HG03025 (cell line): Measurements from ENCODE around the gene GABPB1.
A peak's percentile ranks its signal among the peaks of the same experiment; 100 is the strongest.
"Not testable (repeated sequence)": the region's sequence is repeated elsewhere in the genome, so short reads cannot be mapped to it uniquely, and the experiment has no call there.

Experiments
- ATAC-seq: cut with Tn5 transposase; IDR thresholded peaks from one replicate; pipeline ENCODE4 v1.9.1; 2021; ENCODE audit warnings: mild to moderate bottlenecking, moderate library complexity; ENCODE audit not compliant: unreplicated experiment, low FRiP score

Gene GABPB1

DNA sequence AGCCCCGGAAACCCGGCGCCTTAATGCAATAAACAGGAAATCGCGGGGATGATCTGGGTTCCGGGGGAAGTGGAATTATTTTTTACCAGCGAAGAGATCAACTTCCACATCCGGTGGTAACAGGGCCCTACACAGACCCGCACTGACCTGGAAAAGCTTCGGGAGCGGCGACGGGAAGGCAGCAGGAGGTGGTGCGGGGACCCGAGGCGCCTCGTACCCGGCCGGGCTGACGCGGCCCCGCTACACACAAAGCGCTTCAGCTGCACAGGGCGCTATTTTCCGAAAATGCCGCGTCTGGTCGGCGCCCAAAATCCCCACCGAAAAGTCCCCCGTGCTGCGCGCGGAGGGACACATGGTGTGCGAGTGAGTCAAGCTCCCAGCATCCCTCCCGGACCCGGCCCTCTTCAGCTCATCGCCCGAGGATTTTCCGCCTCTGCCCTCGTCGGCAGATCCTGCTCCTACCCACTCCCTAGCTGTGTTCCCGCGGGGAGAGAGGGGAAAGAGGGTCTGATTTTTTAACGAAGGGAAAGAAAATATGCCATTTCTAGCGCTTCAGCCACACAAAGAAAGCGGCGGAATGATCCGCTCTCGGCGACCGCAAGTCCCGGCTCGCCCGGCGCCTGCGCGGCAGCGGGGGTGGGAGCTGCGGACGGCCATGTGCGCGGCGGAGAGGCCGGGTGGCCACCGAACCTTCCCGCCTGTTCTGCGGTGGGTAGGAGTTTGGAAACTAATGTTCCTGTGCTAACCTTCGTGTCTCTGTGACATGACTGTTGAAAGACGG lies at the start of gene GABPB1:
Gene GABPB1, minus strand, starts transcription at position 361 of the 781 bp plus-strand sequence. CDS start 45,400 bp downstream, outside the sequence.
- ATAC-seq, result peak; percentile 44

DNA sequence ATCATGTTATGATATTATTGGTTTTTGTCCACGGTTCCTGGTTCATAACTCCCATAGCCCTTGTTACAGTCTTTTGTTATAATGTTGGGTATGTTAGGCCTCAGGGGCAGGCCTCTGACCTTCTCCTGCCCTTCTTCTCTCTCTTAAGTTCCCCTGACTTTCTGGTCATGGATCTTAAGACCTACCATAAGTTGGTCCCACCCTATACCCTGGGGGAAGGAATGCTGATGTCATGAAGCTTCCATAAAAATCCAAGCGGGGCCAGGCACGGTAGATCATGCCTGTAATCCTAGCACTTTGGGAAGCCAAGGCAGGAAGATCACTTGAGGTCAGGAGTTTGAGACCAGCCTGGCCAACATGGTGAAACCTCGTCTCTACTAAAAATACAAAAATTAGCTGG lies 36.6 kb upstream of the GABPB1 start:
- ATAC-seq, result not testable (repeated sequence)

DNA sequence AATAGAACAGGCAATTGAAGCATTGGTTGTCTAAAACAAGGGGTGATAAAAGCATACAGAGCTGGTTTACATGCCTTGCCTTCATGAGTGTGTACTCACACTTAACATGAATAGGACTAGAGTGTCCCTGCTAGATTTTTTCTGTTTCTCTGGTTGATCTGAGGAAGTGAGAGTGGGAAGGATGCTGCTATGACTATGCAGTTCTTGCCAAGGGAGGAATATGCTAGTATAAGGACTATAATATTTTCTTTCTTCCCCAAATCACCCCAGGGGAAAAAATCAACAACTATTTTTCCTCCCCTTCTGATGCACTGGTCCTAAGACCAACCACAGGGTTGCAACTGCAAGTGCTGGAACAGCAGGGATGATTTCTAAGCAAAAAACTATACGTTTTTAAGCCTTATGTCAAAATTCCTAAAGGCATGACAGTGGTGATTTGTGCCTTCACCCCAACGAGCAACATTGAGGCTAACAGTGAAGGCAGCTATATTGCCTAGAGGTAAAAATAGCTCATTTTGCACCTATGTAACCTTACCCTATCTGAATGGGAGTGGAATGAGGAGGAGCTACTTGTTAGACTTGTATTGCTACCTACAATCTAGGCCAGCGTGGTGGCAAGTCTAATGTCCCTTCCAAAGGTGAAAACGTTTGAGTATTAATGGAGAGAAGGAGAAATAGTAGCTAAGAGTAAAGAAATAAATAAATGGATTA lies 35.7 kb upstream of the GABPB1 start:
- ATAC-seq, result peak; percentile 66

DNA sequence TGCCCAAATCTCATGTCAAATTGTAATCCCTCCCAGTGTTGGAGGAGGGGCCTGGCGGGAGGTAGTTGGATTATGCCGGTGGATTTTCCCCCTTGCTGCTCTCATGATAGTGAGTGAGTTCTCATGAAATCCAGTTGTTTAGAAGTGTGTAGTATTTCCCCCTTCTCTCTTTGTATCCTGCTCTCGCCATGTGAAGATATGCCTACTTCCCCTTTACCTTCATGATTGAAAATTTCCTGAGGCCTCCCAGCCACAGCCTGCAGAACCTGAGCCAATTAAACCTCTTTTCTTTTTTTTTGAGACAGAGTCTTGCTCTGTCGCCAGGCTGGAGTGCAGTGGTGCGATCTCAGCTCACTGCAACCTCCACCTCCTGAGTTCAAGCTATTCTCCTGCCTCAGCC lies 27.4 kb upstream of the GABPB1 start:
- not testable (repeated sequence) for ATAC-seq

DNA sequence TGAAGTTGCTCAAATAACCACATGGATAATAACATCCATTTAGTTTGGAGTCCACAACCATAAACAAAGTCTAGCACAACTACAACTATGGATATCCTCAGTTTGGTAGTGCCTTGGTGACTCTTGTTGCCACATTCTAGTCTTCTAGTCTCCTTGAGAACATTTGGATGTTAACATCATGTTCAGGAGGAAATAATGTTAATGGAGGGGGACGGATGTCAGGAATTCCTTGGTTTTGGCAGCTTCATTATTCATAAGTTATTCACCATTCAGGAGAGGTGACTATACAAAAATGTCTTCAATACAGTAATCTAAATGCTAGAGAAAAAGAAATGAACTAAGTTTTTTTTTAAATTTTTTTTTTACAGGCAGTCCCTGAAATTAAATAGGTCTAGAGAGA lies 26.4 kb upstream of the GABPB1 start:
- no peak for ATAC-seq

DNA sequence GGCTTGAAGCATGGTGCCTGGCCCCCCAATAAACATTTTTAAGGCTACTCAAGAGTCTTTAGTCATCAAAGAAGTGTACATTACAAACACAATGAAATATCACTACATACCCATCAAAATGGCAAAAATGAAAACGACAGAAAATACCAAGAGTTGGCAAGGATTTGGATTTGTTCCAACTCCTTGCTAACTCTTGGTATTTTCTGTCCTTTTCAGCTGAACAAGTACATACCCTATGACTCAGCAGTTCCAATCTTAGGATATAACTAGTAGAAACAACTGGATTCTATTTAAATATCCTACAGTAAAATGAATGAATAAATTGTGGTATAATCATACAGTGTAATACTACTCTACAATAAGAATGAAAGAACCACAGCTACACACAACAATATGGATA lies 25.1 kb upstream of the GABPB1 start:
- no peak for ATAC-seq

DNA sequence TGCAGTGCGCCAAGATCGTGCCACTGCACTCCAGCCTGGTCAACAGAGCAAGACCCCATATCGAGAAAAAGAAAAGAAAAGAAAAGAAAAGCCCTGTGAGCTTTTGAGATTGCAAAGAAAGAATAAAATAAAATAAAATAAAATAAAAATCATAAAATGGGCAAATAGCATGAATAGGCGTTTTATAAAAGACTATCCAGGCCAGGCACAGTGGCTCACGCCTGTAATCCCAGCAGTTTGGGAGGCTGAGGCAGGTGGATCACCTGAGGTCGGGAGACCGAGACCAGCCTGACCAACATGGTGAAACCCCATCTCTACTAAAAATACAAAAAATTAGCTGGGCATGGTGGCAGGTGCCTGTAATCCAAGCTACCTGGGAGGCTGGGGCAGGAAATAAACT lies 24.4 kb upstream of the GABPB1 start:
- not testable (repeated sequence) for ATAC-seq

DNA sequence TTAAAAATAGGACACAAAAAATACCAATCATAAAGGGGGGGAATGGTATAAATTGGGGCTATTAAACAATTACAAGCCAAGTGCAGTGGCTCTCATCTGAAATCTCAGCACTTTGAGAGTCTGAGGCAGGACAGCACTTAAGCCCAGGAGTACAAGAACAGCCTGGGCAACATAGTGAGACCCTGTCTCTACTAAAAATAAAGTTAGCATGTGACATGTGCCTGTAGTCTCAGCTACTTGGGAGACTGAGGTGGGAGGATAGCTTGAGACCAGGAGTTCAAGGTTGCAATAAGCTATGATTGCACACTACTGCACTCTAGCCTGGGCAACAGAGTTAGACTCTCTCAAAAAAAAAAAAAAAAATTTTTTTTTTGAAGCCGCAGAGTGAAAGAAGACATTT lies 23.8 kb upstream of the GABPB1 start:
- ATAC-seq, result no peak

DNA sequence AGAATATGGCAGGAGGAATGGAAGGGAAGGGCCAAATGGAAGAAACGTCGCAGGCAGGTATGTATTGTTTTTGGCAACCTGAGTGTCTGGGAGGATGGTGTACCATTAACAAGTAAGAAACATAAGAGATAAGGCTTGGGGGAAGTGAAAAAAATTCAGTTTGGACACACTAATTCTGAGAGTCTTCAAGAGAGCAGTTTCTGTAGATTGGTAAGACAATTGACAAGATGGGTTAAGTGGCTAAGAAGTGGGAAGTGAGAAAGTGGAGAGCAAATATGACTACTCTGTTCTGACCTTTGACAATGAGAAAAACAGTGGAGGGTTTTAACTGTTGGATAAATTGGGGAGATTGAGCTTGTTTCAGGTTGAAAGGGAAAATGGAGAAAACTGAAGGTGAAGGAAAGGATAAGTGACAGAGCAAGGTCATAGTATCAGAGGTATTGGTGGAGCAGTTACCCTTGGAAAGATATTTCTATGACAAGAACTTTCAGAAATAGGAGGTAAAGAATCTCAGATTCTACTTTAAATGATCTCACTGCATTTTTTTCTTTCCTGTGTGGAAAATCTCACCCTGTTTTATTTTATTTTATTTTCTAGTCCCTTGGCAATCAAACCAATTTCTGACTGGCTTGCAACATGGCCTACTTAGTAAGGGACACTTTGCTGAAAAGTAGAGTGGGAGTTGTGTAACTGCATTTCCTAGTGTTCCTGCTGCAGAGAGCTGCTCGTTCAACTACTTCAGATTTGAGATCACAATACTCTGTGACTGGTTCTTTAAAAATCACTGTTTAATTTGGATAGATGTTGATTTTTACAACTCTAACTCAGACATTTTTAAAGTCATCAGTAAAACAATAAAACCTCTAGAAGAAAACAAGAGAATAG lies 23.1 kb upstream of the GABPB1 start:
- peak; percentile 94 for ATAC-seq

DNA sequence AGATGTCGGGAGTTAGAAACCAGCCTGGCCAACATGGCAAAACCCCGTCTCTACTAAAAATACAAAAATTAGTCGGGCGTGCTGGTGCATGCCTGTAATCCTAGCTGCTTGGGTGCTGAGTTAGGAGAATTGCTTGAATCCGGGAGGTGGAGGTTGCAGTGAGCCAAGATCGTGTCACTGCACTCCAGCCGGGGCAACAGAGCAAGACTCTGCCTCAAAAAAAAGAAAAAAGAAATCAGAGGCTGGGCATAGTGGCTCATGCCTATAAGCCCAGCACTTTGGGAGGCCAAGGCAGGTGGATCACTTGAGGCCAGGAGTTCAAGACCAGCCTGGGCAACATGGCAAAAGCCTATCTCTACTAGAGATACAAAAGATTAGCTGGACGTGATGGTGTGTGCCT lies 14.6 kb upstream of the GABPB1 start:
- ATAC-seq, result not testable (repeated sequence)

DNA sequence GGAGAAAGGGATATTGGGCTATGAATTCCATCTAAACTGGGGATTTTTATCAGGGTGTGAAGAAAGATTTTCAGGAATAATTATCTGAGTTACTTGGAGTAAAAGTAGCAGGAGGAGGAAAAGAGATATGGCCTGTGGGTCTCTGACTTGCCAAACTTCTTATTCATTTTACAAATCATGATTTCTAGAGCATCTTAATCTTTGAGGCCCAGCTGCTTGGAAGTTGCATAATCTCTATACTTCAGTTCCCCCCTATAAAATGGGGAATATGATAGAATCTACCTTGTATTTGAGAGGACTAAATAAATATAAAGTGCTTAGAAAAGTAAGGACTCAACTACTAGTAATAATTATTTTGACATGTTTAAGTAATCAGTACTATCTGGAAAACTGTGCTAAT lies 11.0 kb upstream of the GABPB1 start:
- no peak for ATAC-seq

DNA sequence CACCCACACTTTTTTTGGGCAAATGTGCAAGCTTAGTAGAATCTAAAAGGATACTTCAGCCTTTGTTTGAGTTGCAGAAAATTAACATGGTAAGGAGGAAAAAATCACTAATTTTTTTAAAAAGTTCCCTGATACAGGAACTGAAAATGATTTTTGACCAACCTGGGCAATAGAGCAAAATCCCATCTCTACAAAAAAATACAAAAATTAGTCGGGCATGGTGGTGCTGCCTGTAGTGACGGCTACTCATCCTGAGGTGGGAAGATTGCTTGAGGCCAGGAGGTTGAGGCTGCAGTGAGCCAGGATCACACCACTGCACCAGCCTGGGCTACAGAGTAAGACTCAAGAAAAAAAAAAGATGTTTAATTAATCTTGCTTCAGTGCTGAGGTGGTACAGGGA lies 10.6 kb upstream of the GABPB1 start:
- no peak for ATAC-seq

DNA sequence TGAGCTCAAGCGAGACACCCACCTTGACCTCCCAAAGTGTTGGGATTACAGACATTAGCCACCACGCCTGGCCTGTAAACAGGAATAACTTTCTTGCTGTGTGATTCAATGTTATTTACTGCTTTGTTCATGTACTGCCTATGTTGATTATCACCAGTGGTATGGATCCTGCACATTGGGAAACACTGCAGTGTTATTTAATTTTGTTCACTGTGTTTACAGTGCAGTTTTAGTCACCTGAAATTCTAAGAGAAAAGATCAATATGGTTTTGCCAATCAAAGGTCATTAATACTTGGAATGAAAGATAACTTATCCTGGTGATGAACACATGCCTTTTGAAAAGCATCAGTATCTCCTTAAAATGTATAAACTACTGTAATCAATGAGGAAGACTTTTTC lies 8.6 kb upstream of the GABPB1 start:
- no peak for ATAC-seq

DNA sequence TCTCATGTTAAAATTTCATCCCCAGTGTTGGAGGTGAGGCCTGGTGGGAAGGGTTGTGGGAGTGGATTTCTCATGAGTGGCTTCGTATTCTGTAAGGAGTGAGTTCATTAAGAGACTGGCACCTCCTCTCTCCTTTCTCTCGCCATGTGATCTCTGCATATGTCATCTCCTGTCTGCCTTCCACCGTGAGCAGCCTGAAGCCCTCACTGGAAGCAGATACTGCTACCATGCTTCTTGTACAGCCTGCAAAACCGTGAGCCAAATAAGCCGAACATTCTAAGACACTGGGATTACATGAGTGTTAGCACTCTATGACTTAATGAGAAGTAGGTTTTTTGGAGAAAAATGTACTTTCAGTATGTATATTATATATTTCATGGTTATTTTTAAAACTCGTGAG lies 6.8 kb upstream of the GABPB1 start:
- no peak for ATAC-seq

DNA sequence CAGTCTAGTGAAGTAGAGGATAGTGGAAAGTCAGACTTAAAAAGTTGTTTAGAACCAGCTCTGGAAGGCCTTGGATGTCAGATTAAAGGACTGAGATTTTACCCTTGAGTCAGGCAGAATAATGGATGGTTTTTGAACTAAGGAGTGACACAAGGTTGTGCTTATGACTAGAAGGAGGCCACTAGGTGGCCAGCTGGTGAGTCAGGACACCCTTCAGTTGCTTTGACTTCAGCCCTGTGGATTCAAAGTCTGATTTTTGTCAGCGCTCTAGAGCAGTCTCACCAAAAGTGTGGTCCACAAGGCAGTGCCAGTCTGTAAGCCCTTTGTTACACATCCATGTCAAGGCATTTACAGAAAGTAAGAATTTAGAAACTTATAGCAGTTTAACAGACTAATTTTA lies 3.8 kb upstream of the GABPB1 start:
- ATAC-seq, result no peak

DNA sequence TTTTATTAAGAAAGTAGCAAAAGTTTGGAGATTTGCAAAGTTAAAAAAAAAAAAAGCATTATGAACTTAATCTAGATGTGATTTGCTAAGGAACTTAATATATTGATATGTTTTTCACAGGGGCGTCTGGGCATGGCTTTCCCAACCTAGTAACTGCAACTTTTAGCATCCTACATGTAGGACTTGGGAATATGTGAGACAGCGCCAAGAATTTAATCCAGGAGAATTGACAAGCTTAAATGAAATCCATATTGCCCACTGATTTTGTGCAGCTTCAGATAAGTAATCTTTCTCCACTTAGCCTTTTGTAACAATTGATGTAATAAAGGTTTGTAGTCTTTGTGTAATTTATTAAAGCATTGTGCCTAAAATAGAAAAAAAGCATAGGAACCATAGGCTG lies 982 bp upstream of the GABPB1 start:
- ATAC-seq, result no peak

DNA sequence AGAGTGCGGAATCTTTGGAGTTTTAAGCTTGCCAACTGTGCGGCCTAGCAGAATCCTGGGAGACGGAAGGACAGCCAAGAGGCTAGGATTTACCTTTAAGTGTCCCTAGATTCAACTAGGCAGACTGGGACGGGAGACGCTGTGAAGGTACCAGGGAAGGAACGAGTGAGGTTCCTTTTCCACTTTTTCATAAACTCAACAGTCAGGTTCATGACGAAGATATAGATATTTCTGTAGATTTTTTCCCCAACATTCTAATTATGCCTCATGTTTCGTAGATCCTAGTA lies 564 bp upstream of the GABPB1 start:
- no peak for ATAC-seq

DNA sequence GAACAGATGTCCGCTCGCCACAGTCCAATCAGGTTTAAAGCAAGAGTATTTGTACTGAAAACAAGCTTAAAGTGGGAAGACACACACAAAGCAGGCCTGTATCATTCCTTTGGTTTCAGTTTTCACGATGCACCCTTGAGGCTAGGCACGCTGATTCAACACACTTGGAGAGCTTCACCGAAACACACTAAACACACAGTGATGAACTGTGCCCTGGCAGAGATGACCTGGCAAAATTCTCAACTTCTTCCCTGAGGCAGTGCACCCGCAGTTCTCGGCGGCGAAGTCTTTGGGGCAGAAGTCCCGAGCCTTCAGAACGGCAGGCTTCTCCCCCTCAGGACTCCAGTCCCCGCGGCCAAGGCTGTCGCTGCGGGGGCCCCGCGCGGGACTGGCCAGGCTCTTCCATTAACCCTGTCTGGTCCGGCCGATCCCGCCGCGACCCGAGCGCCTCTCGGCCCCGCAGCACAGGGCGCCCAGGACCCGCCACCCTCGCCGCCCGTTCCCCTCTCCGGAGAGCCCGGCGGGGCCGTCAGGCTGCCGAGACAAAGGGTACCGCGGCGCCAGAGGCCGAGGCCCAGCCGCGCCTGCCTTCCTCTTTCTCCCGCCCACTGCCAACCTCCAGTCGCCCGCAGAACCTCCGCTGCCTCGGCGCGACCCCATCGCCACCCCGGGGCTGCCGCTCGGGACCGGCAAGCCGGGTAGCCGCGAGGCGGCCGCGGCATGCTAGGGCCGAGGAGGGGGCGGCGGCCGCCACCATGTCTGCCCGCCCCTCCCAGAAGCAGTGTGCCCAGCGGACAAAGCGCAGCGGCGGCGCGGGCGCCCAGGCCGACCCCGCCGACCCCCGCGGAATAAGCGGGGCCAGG lies 792 bp downstream of the GABPB1 start:
- peak; percentile 31 for ATAC-seq

DNA sequence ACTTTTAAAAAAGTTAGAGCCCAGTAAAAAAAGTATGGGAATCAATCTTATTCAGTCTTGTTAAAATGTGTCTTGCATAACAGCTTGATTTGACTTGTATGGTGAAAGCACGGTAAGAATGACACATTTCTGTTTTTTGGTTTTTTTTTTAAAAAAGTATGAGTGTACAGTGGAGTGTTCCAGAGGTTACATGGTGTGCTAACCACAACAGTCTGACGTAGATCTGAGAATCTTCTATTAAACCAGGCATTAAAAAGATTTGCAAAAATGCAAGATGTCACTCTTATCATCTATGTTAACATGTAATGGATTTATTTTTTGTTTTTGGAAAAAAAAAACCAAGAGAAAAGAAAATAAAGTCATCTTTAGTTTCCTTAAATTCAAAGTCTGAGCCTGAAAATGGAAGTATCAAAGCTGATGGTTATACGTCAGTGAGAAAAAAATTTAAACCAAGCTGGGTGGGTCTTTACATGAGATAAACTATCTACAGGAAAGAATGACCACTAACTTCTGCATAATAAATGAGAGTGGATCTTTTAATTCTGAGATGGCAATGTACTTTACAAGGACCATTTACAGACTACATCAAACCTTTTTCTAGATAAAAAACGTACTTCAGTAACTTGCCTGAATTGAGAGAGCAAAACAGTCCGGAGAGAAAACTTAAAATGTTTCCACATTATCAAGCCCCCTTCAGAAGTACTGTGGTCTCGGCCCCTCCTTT lies 1.6 kb downstream of the GABPB1 start:
- ATAC-seq, result no peak

DNA sequence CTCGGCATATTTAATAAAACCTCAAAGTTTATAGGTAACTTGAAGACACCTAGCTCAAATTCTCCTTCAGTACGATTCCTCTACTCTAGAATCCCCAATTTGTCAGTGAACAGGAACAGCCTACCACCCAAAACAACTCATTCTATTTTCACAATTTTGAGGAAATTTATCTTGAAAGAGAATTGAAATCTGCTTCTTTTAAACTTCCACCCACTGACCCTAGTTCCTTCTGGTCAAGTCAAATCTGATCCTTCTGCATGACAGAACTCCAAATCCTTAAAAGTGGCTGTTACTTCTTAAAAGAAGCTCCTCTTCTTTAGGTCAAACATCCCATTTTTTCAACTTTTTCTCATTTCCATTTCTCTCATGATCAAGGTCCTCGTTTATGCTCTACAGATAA lies 4.4 kb downstream of the GABPB1 start:
- no peak for ATAC-seq
